Mammary epithelial cell (primary cell): Measurements from ENCODE around the gene KCNMA1.

ENCODE experiments used
- EZH2 ChIP-seq: IDR thresholded peaks from 2 replicates; pipeline ENCODE4 v1.6.1; 2012; ENCODE audit warnings: low read length, inconsistent platforms, borderline replicate concordance
- TF ChIP-seq, protein P1 (sequence below), 2 donors: IDR thresholded peaks in 1 of 2; conservative IDR thresholded peaks in 1 of 2; 2 replicates each; pipeline ENCODE4 v1.5.1; 2011 to 2012; ENCODE audit warnings: inconsistent platforms in 2 of 2, low read length in 2 of 2, mild to moderate bottlenecking in 2 of 2, control low read depth in 1 of 2, low read depth in 1 of 2; ENCODE audit not compliant: insufficient read depth in 1 of 2; ENCODE audit errors: extremely low read depth in 1 of 2

DNA sequence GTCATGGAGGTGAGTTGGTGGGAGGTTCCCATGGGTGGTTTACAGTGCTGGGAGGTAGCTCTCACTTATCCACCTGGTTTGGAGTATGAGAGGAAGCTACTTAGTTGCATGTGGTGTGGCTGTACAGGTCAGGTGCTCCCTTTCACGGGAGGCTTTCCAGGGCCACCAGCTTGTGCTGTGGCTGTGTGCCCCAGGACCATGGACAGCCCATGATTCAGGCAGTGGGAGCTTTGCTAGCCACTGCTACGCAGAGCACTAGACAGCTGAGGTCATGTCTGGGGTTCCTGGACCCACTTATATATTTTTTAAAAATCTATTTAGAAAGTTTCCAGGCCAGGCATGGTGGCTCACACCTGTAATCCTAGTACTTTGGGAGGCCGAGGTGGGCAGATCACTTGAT, 42.5 kb upstream of the KCNMA1 start:
- no peak for TF ChIP-seq EZH2
- TF ChIP-seq, protein P1, sequence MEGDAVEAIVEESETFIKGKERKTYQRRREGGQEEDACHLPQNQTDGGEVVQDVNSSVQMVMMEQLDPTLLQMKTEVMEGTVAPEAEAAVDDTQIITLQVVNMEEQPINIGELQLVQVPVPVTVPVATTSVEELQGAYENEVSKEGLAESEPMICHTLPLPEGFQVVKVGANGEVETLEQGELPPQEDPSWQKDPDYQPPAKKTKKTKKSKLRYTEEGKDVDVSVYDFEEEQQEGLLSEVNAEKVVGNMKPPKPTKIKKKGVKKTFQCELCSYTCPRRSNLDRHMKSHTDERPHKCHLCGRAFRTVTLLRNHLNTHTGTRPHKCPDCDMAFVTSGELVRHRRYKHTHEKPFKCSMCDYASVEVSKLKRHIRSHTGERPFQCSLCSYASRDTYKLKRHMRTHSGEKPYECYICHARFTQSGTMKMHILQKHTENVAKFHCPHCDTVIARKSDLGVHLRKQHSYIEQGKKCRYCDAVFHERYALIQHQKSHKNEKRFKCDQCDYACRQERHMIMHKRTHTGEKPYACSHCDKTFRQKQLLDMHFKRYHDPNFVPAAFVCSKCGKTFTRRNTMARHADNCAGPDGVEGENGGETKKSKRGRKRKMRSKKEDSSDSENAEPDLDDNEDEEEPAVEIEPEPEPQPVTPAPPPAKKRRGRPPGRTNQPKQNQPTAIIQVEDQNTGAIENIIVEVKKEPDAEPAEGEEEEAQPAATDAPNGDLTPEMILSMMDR (conservative IDR thresholded peaks at IDR 0.05 in 1 of 2, IDR thresholded peaks at IDR 0.05 in 1 of 2; ENCODE audit: extremely low read depth in 1 of 2, insufficient read depth in 1 of 2, low read depth in 1 of 2, low read length in 2 of 2), result no peak
